Esophagus muscularis mucosa (tissue), 4 donors: ENCODE measurements around the gene NELFB. TPM values are rescaled to one million over a fixed set of nuclear protein-coding genes. Genes with fewer than 3 reads are reported as not detected.

ENCODE experiments used
- DNase-seq: peaks from one replicate; pipeline ENCODE4 v3.0.0-alpha.2; 2017; ENCODE audit errors: extremely low spot score
- H3K27ac ChIP-seq, 4 donors: fragments of 200-600 bp; sonication (generic); replicated peaks in 1 of 4; 1 replicate in 3 of 4; 2 replicates in 1 of 4; pipeline ENCODE4 v1.5.1; 2016 to 2019; ENCODE audit warnings: mild to moderate bottlenecking in 1 of 4
- H3K27me3 ChIP-seq, 4 donors: fragments of 200-600 bp; sonication (generic); one replicate each; pipeline versions ENCODE4 v1.5.1 to v1.6.0; 2016 to 2019
- H3K36me3 ChIP-seq, 4 donors: fragments of 200-600 bp; sonication (generic); one replicate each; pipeline ENCODE4 v1.5.1; 2016 to 2019
- H3K4me1 ChIP-seq, 4 donors: fragments of 200-600 bp; sonication (generic); one replicate each; pipeline ENCODE4 v1.5.1; 2016 to 2019
- H3K4me3 ChIP-seq, 4 donors: fragments of 200-600 bp; sonication (generic); 1 replicate in 2 of 4; 2 replicates in 2 of 4; pipeline ENCODE4 v1.5.1; 2016 to 2019; ENCODE audit warnings: mild to moderate bottlenecking in 4 of 4, moderate library complexity in 1 of 4
- H3K9me3 ChIP-seq, 4 donors: fragments of 200-600 bp; sonication (generic); 1 replicate in 3 of 4; 2 replicates in 1 of 4; pipeline ENCODE4 v1.5.1; 2016 to 2019
- CTCF ChIP-seq, 3 experiments: fragments of 200-600 bp in 2 of 3; fragments of 450-650 bp in 1 of 3; sonication (generic) in 2 of 3; IDR thresholded peaks; one replicate each; pipeline ENCODE4 v1.5.1; 2017 to 2019; ENCODE audit warnings: antibody characterized with exemption in 3 of 3, mild to moderate bottlenecking in 2 of 3, moderate library complexity in 1 of 3
- EP300 ChIP-seq: sonication (generic); formaldehyde crosslinking; IDR thresholded peaks from one replicate; pipeline ENCODE4 v1.6.1; 2017; ENCODE audit warnings: antibody characterized with exemption
- POLR2A ChIP-seq: fragments of 450-650 bp; IDR thresholded peaks from one replicate; pipeline ENCODE4 v1.6.1; 2017; ENCODE audit warnings: antibody characterized with exemption, moderate library complexity, mild to moderate bottlenecking, low read depth
- POLR2AphosphoS5 ChIP-seq, 2 donors: sonication (generic); formaldehyde crosslinking; IDR thresholded peaks; one replicate each; pipeline ENCODE4 v1.6.1; 2017; ENCODE audit warnings: antibody characterized with exemption in 2 of 2
- WGBS: methylation state at CpG from one replicate; pipeline ENCODE4 v1.1.5; 2018; 5-methylcytosine and 5-hydroxymethylcytosine counted together
- intact Hi-C: fragments of 100-400 bp; cut with DNase I; formaldehyde crosslinking; loops from one replicate; pipeline ENCODE4 v1.15.1; 2023
- total RNA-seq, 4 donors: library from RNA; depleted of rRNA; stranded (reverse); fragments of >200 nt; gene quantifications; one replicate each; pipeline versions ENCODE4 v1.1.0 to v1.2.1, GENCODE V29; 2016

Gene NELFB
- total RNA-seq, 4 donors from 2014 or later = 26.6 to 73.2 (median 48.8) TPM

GRCh38 chr9:137266162-137266527, 11.0 kb downstream of the NELFB start:
- DNase-seq = no peak
- Histone ChIP-seq H3K9me3 (no peaks in the 10 kb centered on the region), H3K36me3 (peaks cover 29 to 81% (median 57%) of the 10 kb centered on the region in 4 donors), H3K27me3 (peaks cover 0 to 3% (median 0%) of the 10 kb centered on the region in 4 donors), H3K4me3 (no peak overlapping the region), H3K27ac (no peak overlapping the region), H3K4me1 (peaks cover 27 to 35% (median 30%) of the 10 kb centered on the region in 4 donors)
- TF ChIP-seq POLR2A = no peak
- TF ChIP-seq EP300 = no peak
- no peak for TF ChIP-seq CTCF (IDR thresholded peaks at IDR 0.05)
- no peak for TF ChIP-seq POLR2AphosphoS5 (IDR thresholded peaks at IDR 0.05)
- intact Hi-C loops = no loop called here
- 70% methylated on average over 4 of the region's 15 CpGs for WGBS

- TF ChIP-seq POLR2AphosphoS5 (IDR thresholded peaks at IDR 0.05) (no peak), POLR2A (no peak), CTCF (IDR thresholded peaks at IDR 0.05) (no peak), EP300 (no peak)
- H3K27ac ChIP-seq = no peak overlapping the region
- peaks cover 0 to 6% (median 0%) of the 10 kb centered on the region in 4 donors for H3K27me3 ChIP-seq
- no peak overlapping the region for H3K4me3 ChIP-seq
- 89% methylated on average over 26 of the region's 34 CpGs for WGBS
- no peaks in the 10 kb centered on the region for H3K9me3 ChIP-seq
- H3K36me3 ChIP-seq = peaks cover 29 to 88% (median 63%) of the 10 kb centered on the region in 4 donors
- intact Hi-C loops = no loop called here
- H3K4me1 ChIP-seq = peaks cover 26 to 42% (median 28%) of the 10 kb centered on the region in 4 donors
- no peak for DNase-seq
Observed at GRCh38 chr9:137266585-137267453, 11.7 kb downstream of the NELFB start.

GRCh38 chr9:137267933-137268355, 12.8 kb downstream of the NELFB start:
- no peak for DNase-seq
- H3K27me3 ChIP-seq = peaks cover 0 to 16% (median 0%) of the 10 kb centered on the region in 4 donors
- H3K9me3 ChIP-seq = no peaks in the 10 kb centered on the region
- intact Hi-C loops = no loop called here
- TF ChIP-seq POLR2A (no peak), EP300 (no peak), POLR2AphosphoS5 (IDR thresholded peaks at IDR 0.05) (no peak), CTCF (IDR thresholded peaks at IDR 0.05) (no peak)
- WGBS = 93% methylated on average over 5 of the region's 6 CpGs
- peaks cover 40 to 97% (median 72%) of the 10 kb centered on the region in 4 donors for H3K36me3 ChIP-seq
- peak overlapping the region in 2 of 4 donors; percentile 11 to 62 for H3K27ac ChIP-seq
- H3K4me3 ChIP-seq = no peak overlapping the region
- peaks cover 23 to 44% (median 24%) of the 10 kb centered on the region in 4 donors for H3K4me1 ChIP-seq

- peaks cover 23 to 44% (median 24%) of the 10 kb centered on the region in 4 donors for H3K4me1 ChIP-seq
- TF ChIP-seq EP300 = no peak
- 75% methylated on average over 18 of the region's 19 CpGs for WGBS
- H3K27me3 ChIP-seq = peaks cover 0 to 16% (median 0%) of the 10 kb centered on the region in 4 donors
- H3K4me3 ChIP-seq = peak overlapping the region in 1 of 4 donors; percentile 21
- no peak for DNase-seq
- intact Hi-C loops = no loop called here
- H3K36me3 ChIP-seq = peaks cover 39 to 97% (median 71%) of the 10 kb centered on the region in 4 donors
- H3K27ac ChIP-seq = peak overlapping the region; percentile 59 to 67 (median 62)
- no peaks in the 10 kb centered on the region for H3K9me3 ChIP-seq
Observed at GRCh38 chr9:137268538-137269201, 13.5 kb downstream of the NELFB start.

GRCh38 chr9:137269231-137269772, 14.2 kb downstream of the NELFB start:
- Histone ChIP-seq H3K4me1 (peaks cover 23 to 49% (median 24%) of the 10 kb centered on the region in 4 donors), H3K27ac (peak overlapping the region; percentile 59 to 67 (median 62)), H3K27me3 (peaks cover 0 to 16% (median 0%) of the 10 kb centered on the region in 4 donors), H3K9me3 (no peaks in the 10 kb centered on the region), H3K36me3 (peaks cover 33 to 97% (median 68%) of the 10 kb centered on the region in 4 donors), H3K4me3 (peak overlapping the region in 1 of 4 donors; percentile 21)
- no peak for DNase-seq
- TF ChIP-seq POLR2AphosphoS5 (IDR thresholded peaks at IDR 0.05) (peak; percentile 42 to 73), POLR2A (no peak)
- intact Hi-C loops = no loop called here
- 48% methylated on average over 17 of the region's 17 CpGs for WGBS
